GM12892 (cell line): ENCODE results near the gene HES1.
A peak's percentile ranks its signal among the peaks of the same experiment; 100 is the strongest.

Experiments
- DNase-seq: peaks from one replicate; pipeline ENCODE4 v3.0.0; 2011; ENCODE audit not compliant: insufficient read length
- FAIRE-seq: peaks from 2 replicates; lab custom pipeline; 2011; peaks lifted over from hg19 to GRCh38; lab: Jason Lieb, UNC
- POLR2A ChIP-seq: IDR thresholded peaks from 2 replicates; pipeline ENCODE4 v1.6.1; 2011; ENCODE audit warnings: low read depth, low read length, control low read depth
- POLR2AphosphoS5 ChIP-seq: IDR thresholded peaks from 2 replicates; pipeline ENCODE4 v1.6.1; 2011; ENCODE audit warnings: low read depth, low read length, control low read depth
- TAF1 ChIP-seq: IDR thresholded peaks from 2 replicates; pipeline ENCODE4 v1.6.1; 2011; ENCODE audit warnings: low read depth, mild to moderate bottlenecking, control low read depth, low read length, borderline replicate concordance

HES1 gene

DNA sequence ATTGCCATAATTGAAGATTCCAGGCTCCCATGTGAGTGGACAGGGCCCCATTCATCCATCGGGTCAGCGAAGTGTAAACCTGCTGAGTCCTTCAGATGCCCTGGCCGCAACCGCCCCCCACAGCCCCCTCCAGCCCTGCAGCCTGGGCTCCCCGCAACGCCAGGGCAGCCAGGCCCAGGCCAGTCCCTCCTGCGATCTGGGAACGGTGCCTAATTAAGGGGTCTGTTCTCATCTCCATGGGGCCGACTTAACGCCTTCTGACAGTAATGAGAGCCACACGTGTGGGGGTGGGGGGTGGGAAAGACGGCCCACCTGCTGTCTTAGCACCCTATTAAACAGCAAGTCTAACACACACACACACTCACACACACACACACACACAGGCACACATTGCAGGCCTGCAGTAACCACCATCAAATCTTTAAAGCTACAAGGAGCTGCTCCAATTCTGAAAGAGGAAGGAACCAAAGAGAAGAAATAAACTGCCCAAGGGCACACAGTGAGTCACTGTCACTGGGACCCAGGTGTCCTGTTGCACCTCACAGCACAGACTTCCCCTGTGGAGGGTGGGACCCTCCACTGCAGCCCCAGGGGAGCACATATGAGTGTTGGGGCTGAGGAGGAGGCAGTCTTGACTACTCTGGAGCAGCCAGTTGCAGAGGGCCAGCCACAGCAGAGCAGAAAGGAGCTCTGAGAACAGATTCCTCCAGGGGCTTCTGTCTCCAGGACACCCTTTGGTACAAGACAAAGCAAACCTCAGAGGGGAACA is 31.8 kb upstream of the HES1 start:
- FAIRE-seq = peak; percentile 77

GRCh38 chr3:194105292-194105691 is 30.7 kb upstream of the HES1 start:
- no peak for DNase-seq
- no peak for TF ChIP-seq POLR2AphosphoS5
- no peak for TF ChIP-seq TAF1
- no peak for TF ChIP-seq POLR2A
- FAIRE-seq = no peak

More for the DNA sequence above, 31.8 kb upstream of the HES1 start:
- no peak for DNase-seq
- TF ChIP-seq POLR2AphosphoS5 = no peak
- no peak for TF ChIP-seq POLR2A
- TF ChIP-seq TAF1 = no peak

GRCh38 chr3:194107107-194107506 is 28.8 kb upstream of the HES1 start:
- no peak for FAIRE-seq
- TF ChIP-seq POLR2AphosphoS5 (no peak), TAF1 (no peak), POLR2A (no peak)
- no peak for DNase-seq

DNA sequence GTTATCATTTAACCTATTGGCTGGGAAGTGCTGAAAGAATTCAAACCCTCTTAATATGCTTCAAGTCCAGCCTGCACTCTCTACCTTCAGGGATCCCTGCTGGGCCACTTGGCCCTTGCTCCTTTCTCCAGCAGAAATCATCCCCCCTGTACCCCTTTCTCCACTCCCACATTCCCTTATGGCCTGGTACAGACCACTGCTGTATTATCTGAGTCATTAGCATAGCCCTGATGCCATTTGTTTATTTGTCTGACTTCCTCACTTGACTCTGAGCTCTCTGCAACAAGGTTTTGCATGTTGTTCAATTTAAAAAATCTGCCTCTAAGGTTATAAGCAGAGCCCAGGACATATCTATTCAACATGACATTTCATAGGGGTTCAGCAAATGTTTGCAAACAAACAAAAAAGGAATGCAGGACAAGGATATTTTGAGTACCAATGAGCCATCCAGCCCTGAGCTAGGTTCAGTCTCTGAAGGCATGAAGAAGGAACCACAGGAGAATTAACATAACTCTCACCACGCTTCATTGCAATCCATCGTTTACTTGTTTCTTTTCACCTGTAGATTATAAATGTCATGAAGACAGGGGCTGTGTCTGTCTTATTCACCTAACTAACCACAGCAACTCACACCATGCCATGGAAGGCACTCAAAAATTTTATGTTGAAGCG is 26.6 kb upstream of the HES1 start:
- TF ChIP-seq POLR2A (no peak), POLR2AphosphoS5 (no peak), TAF1 (no peak)
- FAIRE-seq = no peak

GRCh38 chr3:194110483-194110882 is 25.5 kb upstream of the HES1 start:
- FAIRE-seq (no peak), DNase-seq (no peak)
- TF ChIP-seq POLR2AphosphoS5 (no peak), TAF1 (no peak), POLR2A (no peak)

More for the DNA sequence above, 26.6 kb upstream of the HES1 start:
- DNase-seq = no peak

- no peak for DNase-seq
- no peak for FAIRE-seq
- TF ChIP-seq TAF1 (no peak), POLR2A (no peak), POLR2AphosphoS5 (no peak)
Measured at GRCh38 chr3:194111336-194111735, 24.6 kb upstream of the HES1 start.

GRCh38 chr3:194112120-194113106 is 23.5 kb upstream of the HES1 start:
- DNase-seq = no peak
- FAIRE-seq = no peak
- TF ChIP-seq TAF1 (no peak), POLR2A (no peak), POLR2AphosphoS5 (no peak)

GRCh38 chr3:194114123-194114522 is 21.8 kb upstream of the HES1 start:
- TF ChIP-seq POLR2A = no peak
- TF ChIP-seq POLR2AphosphoS5 = no peak
- no peak for TF ChIP-seq TAF1
- DNase-seq = no peak
- no peak for FAIRE-seq

DNA sequence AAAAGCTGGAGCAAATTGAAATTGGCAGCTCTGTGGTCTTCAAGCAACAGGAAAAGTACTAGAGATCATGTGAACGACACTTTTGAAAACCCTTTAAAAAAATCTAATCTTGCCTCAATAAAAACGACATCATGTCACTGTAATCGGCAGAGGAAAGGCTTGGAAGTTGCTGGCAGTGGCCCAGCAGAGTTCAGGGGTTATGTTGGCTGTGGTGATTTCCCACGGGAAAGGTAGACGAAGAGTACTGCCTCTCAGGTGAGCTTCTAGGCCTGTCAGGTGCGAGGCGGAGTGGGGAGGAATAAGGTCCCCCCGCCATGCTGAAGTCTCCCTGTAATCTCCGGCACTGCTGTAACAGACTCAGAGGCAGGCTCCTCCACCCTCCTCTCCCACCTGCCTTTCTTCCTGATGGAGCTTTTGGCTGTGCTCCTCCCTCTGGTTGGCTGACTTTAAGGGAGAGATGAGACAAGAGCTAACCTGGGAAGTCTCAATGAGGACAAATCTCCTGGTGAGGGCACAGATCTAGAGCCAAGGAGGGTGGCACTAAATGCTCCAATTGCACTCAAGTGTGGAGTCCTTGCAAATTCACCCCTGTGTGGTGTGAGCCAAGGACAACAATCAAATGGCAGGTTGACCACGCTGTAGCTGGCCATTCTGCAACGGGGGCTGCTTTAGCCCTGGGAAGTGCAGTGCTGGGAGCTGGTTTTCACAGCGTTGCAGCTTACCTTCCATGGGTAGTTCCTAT is 18.7 kb upstream of the HES1 start:
- DNase-seq (no peak), FAIRE-seq (no peak)
- TF ChIP-seq POLR2A (no peak), POLR2AphosphoS5 (no peak), TAF1 (no peak)

- FAIRE-seq (no peak), DNase-seq (no peak)
- TF ChIP-seq TAF1 (no peak), POLR2A (no peak), POLR2AphosphoS5 (no peak)
Measured at GRCh38 chr3:194118920-194119319, 17.0 kb upstream of the HES1 start.
